Motor neuron (in vitro differentiated cells): ENCODE data around the gene B4GALNT3. TPM values are rescaled to one million over a fixed set of nuclear protein-coding genes. Genes with fewer than 3 reads are reported as not detected.
A peak's percentile ranks its signal among the peaks of the same experiment; 100 is the strongest.
"Not testable (repeated sequence)": the region's sequence is repeated elsewhere in the genome, so short reads cannot be mapped to it uniquely, and the experiment has no call there.

ENCODE experiments used
- ATAC-seq, 8 experiments: fragments of 200-7000 bp; cut with Tn5 transposase; replicated peaks in 6 of 8; 2 replicates each; pipeline ENCODE4 v1.8.0; 2021; ENCODE audit warnings: mild to moderate bottlenecking in 8 of 8, moderate library complexity in 8 of 8
- H3K27ac ChIP-seq, 2 donors: fragments of 250-450 bp; sonication (Bioruptor Pico); 2 replicates each; pipeline ENCODE4 v1.9.0; 2021; ENCODE audit warnings: antibody characterized with exemption in 2 of 2, mild to moderate bottlenecking in 2 of 2, moderate library complexity in 1 of 2
- H3K4me1 ChIP-seq, 2 donors: fragments of 250-450 bp; sonication (Bioruptor Pico); replicated peaks in 1 of 2; 2 replicates each; pipeline ENCODE4 v1.6.1; 2021; ENCODE audit warnings: antibody characterized with exemption in 2 of 2, mild to moderate bottlenecking in 2 of 2, moderate library complexity in 1 of 2
- H3K4me3 ChIP-seq, 5 donors: fragments of 250-450 bp; sonication (Bioruptor Pico); 2 replicates each; pipeline ENCODE4 v1.9.0; 2021; ENCODE audit warnings: antibody characterized with exemption in 5 of 5, mild to moderate bottlenecking in 5 of 5, moderate library complexity in 4 of 5
- WGBS, 10 experiments: fragments of 450-650 bp; shearing (Covaris generic); methylation state at CpG; one replicate each; pipeline ENCODE4 v1.0.0; 2022; 5-methylcytosine and 5-hydroxymethylcytosine counted together
- in situ Hi-C, 9 experiments: fragments of 400-800 bp; cut with MboI; loops; one replicate each; pipeline ENCODE4 v1.15.0; 2021; ENCODE audit warnings: low sequenced_read_pairs in 9 of 9, low pct_unique_long_range_greater_than_20kb in 2 of 9; ENCODE audit not compliant: unreplicated experiment in 9 of 9
- total RNA-seq, 8 experiments: library from RNA; unstranded; fragments of 300-600 nt; gene quantifications; 2 replicates each; pipeline versions ENCODE4 v1.2.3 to v1.2.4, GENCODE V29; 2022

Gene B4GALNT3
- total RNA-seq = 1 to 10 TPM in 5 of 8 experiments, under 1 TPM in 3; 0.35 to 5.1 (median 1.1) TPM

- Histone ChIP-seq H3K27ac (no peak within 1 kb of the TSS), H3K4me3 (peak within 1 kb of the TSS; percentile 51 to 65 (median 54)), H3K4me1 (peaks cover 0 to 2% of the 10 kb centered on the region in 2 donors)
- 0 to 73% (median 21%) methylated on average over 2 to 14 of the region's 82 CpGs; no CpG with 5 or more reads in 4 of the 10 experiments for WGBS, 10 experiments
- peak; percentile 88 to 92 (median 90) for ATAC-seq
- in situ Hi-C loops = no loop called here
These were observed at the start of gene B4GALNT3 for GRCh38 chr12:459430-460258. Gene B4GALNT3, plus strand, starts transcription at chr12:459939. Its CDS starts 438 bp downstream, at chr12:460377.

- no peak overlapping the region for H3K27ac ChIP-seq
- in situ Hi-C loops = no loop called here
- peak in 3 of 8 experiments; percentile 45 to 50 (median 46) for ATAC-seq
- no peaks in the 10 kb centered on the region for H3K4me1 ChIP-seq
- H3K4me3 ChIP-seq = no peak overlapping the region
- WGBS, 10 experiments = 0 to 100% (median 68%) methylated on average over 1 to 2 of the region's 2 CpGs; no CpG with 5 or more reads in 2 of the 10 experiments
These were observed 44.9 kb upstream of the B4GALNT3 start for GRCh38 chr12:414859-415258.

GRCh38 chr12:418432-418831, 41.3 kb upstream of the B4GALNT3 start:
- WGBS, 10 experiments = 86 to 100% (median 96%) methylated on average over 1 to 6 of the region's 6 CpGs; no CpG with 5 or more reads in 2 of the 10 experiments
- in situ Hi-C loops = no loop called here
- no peak for ATAC-seq

GRCh38 chr12:422526-422925, 37.2 kb upstream of the B4GALNT3 start:
- Histone ChIP-seq H3K27ac (no peak overlapping the region), H3K4me1 (no peaks in the 10 kb centered on the region), H3K4me3 (no peak overlapping the region)
- no peak for ATAC-seq
- in situ Hi-C loops = no loop called here
- 57 to 100% (median 92%) methylated on average over 1 to 3 of the region's 3 CpGs; no CpG with 5 or more reads in 1 of the 10 experiments for WGBS, 10 experiments

More at GRCh38 chr12:418432-418831, 41.3 kb upstream of the B4GALNT3 start:
- Histone ChIP-seq H3K4me3 (no peak overlapping the region), H3K4me1 (no peaks in the 10 kb centered on the region), H3K27ac (no peak overlapping the region)

GRCh38 chr12:435737-436136, 24.0 kb upstream of the B4GALNT3 start:
- H3K4me1 ChIP-seq, ATAC-seq, H3K4me3 ChIP-seq, H3K27ac ChIP-seq, in situ Hi-C loops: not testable (repeated sequence)
- 85 to 100% (median 100%) methylated on average over 1 to 2 of the region's 2 CpGs; no CpG with 5 or more reads in 3 of the 10 experiments for WGBS, 10 experiments

- peak in 5 of 8 experiments; percentile 22 to 58 (median 43) for ATAC-seq
- Histone ChIP-seq H3K4me3 (no peak overlapping the region), H3K27ac (no peak overlapping the region), H3K4me1 (no peaks in the 10 kb centered on the region)
- WGBS, 10 experiments = 41 to 100% (median 57%) methylated on average over 1 to 14 of the region's 16 CpGs
- in situ Hi-C loops = loop anchor here in 4 of 9 experiments (10.0 kb wide), 3 partner anchors 92 to 112 kb away; no protein-coding TSS in a partner anchor
These were observed 17.4 kb upstream of the B4GALNT3 start for GRCh38 chr12:442235-442884.

- ATAC-seq = peak in 2 of 8 experiments; percentile 66 to 70
- Histone ChIP-seq H3K4me1 (no peaks in the 10 kb centered on the region), H3K27ac (no peak overlapping the region), H3K4me3 (no peak overlapping the region)
- 0 to 100% (median 75%) methylated on average over 1 of the region's 1 CpG; no CpG with 5 or more reads in 6 of the 10 experiments for WGBS, 10 experiments
- in situ Hi-C loops = loop anchor here in 4 of 9 experiments (10.0 kb wide), 3 partner anchors 88 to 108 kb away; no protein-coding TSS in a partner anchor
These were observed 12.6 kb upstream of the B4GALNT3 start for GRCh38 chr12:447141-447540.

- Histone ChIP-seq H3K4me1 (no peaks in the 10 kb centered on the region), H3K27ac (no peak overlapping the region), H3K4me3 (no peak overlapping the region)
- 38 to 100% (median 73%) methylated on average over 2 to 4 of the region's 4 CpGs; no CpG with 5 or more reads in 2 of the 10 experiments for WGBS, 10 experiments
- in situ Hi-C loops = loop anchor here in 4 of 9 experiments (10.0 kb wide), 3 partner anchors 86 to 106 kb away; no protein-coding TSS in a partner anchor
- ATAC-seq = no peak
These were observed 10.5 kb upstream of the B4GALNT3 start for GRCh38 chr12:449203-449602.

GRCh38 chr12:450438-450837, 9.3 kb upstream of the B4GALNT3 start:
- no peak overlapping the region for H3K4me3 ChIP-seq
- in situ Hi-C loops = loop anchor here in 1 of 9 experiments (5.0 kb wide), 1 partner anchor 87 kb away; no protein-coding TSS in a partner anchor
- H3K27ac ChIP-seq = no peak overlapping the region
- H3K4me1 ChIP-seq = no peaks in the 10 kb centered on the region
- 53 to 100% (median 85%) methylated on average over 1 to 3 of the region's 3 CpGs; no CpG with 5 or more reads in 1 of the 10 experiments for WGBS, 10 experiments
- no peak for ATAC-seq

GRCh38 chr12:452667-453210, 7.0 kb upstream of the B4GALNT3 start:
- peak in 2 of 8 experiments; percentile 27 to 42 for ATAC-seq
- 80 to 100% (median 93%) methylated on average over 1 to 12 of the region's 25 CpGs; no CpG with 5 or more reads in 6 of the 10 experiments for WGBS, 10 experiments
- H3K27ac ChIP-seq = no peak overlapping the region
- in situ Hi-C loops = loop anchor here in 1 of 9 experiments (5.0 kb wide), 1 partner anchor 85 kb away; no protein-coding TSS in a partner anchor
- no peak overlapping the region for H3K4me3 ChIP-seq
- H3K4me1 ChIP-seq = peaks cover 0 to 2% of the 10 kb centered on the region in 2 donors

- WGBS, 10 experiments = 29 to 100% (median 100%) methylated on average over 1 of the region's 1 CpG; no CpG with 5 or more reads in 7 of the 10 experiments
- Histone ChIP-seq H3K4me3 (no peak overlapping the region), H3K4me1 (peaks cover 0 to 2% of the 10 kb centered on the region in 2 donors), H3K27ac (no peak overlapping the region)
- ATAC-seq = no peak
- in situ Hi-C loops = loop anchor here in 1 of 9 experiments (5.0 kb wide), 1 partner anchor 82 kb away; no protein-coding TSS in a partner anchor
These were observed 4.9 kb upstream of the B4GALNT3 start for GRCh38 chr12:454833-455232.

- no peak for ATAC-seq
- in situ Hi-C loops = no loop called here
- Histone ChIP-seq H3K27ac (no peak overlapping the region), H3K4me1 (peaks cover 0 to 2% of the 10 kb centered on the region in 2 donors), H3K4me3 (no peak overlapping the region)
- WGBS, 10 experiments = 19 to 45% (median 28%) methylated on average over 1 to 2 of the region's 2 CpGs; no CpG with 5 or more reads in 5 of the 10 experiments
These were observed 3.9 kb upstream of the B4GALNT3 start for GRCh38 chr12:455821-456220.
